ENCODE data around the gene CCDC57. TPM values are rescaled to one million over a fixed set of nuclear protein-coding genes. Genes with fewer than 3 reads are reported as not detected.

The CCDC57 gene
- polyA plus RNA-seq, 1 donor (not counting 4 experiments of a cell fraction or from before 2014, with no cell fraction given), result 19.2 TPM

DNA sequence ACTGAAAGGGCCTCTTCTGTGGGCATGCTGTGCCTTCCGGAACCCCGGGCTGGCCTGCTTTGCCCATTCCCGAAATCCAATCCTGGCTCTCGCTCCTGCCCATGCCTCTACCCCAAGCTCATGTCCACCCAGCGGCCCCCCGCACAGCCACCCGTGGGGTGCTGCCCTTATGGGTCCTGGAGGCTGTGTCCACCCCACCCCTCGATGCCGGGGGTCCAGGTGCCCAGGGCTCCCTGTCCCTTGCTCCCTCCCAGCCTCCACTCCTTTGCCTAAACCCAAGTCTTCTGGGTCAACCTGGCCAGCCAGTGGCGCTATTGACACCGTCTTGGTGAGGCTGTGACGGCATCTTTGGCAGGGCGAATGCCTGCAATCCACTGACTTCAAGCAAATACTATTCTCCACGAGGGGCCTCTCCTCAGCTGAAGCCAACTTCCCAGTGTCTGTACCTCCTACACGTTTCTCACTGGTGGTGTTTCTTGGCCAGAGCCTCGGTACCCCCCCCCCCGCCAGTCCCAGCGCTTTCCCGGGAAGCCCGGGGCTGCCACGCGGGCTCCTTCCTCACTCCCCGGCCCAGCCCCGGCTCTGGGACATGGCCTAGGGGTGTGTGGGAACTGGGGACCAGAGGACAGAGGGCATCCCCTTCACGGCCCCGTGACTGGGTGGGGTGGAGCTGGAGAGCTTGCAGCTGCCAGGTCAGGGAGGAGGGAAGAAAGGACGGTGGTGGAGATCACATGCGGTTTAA, 134.9 kb downstream of the CCDC57 start:
- no peak for DNase-seq (ENCODE audit: low read depth, low spot score)
- peaks cover 30 to 35% of the 10 kb centered on the region in 2 experiments for H3K36me3 ChIP-seq (ENCODE audit: control insufficient read depth in 2 of 2, extremely low read depth in 1 of 2, insufficient read depth in 2 of 2, low read length in 2 of 2)
- FAIRE-seq, result no peak
- H4K20me1 ChIP-seq (ENCODE audit: control insufficient read depth, extremely low read depth, insufficient read depth, low read length), result peaks cover 11% of the 10 kb centered on the region
- TF ChIP-seq, protein P1, sequence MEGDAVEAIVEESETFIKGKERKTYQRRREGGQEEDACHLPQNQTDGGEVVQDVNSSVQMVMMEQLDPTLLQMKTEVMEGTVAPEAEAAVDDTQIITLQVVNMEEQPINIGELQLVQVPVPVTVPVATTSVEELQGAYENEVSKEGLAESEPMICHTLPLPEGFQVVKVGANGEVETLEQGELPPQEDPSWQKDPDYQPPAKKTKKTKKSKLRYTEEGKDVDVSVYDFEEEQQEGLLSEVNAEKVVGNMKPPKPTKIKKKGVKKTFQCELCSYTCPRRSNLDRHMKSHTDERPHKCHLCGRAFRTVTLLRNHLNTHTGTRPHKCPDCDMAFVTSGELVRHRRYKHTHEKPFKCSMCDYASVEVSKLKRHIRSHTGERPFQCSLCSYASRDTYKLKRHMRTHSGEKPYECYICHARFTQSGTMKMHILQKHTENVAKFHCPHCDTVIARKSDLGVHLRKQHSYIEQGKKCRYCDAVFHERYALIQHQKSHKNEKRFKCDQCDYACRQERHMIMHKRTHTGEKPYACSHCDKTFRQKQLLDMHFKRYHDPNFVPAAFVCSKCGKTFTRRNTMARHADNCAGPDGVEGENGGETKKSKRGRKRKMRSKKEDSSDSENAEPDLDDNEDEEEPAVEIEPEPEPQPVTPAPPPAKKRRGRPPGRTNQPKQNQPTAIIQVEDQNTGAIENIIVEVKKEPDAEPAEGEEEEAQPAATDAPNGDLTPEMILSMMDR (optimal IDR thresholded peaks at IDR 0.05 in 1 of 3, IDR thresholded peaks at IDR 0.05 in 1 of 3, conservative IDR thresholded peaks at IDR 0.05 in 1 of 3; ENCODE audit: extremely low read depth in 1 of 3, insufficient read depth in 2 of 3, low read length in 3 of 3), result no peak
- TF ChIP-seq EZH2 (IDR thresholded peaks at IDR 0.05; ENCODE audit: low read length), result no peak
- no peaks in the 10 kb centered on the region for H3K9me3 ChIP-seq (ENCODE audit: control insufficient read depth, low read depth, low read length)
- H3K27me3 ChIP-seq (ENCODE audit: control insufficient read depth, extremely low read depth, insufficient read depth, low read length), result no peaks in the 10 kb centered on the region
- no peak overlapping the region for H3K4me3 ChIP-seq (ENCODE audit: control insufficient read depth in 2 of 3, extremely low read depth in 1 of 3, insufficient read depth in 2 of 3, low read depth in 1 of 3, low read length in 3 of 3)
- H3K4me1 ChIP-seq (ENCODE audit: control insufficient read depth, extremely low read depth, insufficient read depth, low read length), result no peaks in the 10 kb centered on the region
- no peak overlapping the region for H3K27ac ChIP-seq (ENCODE audit: control insufficient read depth, insufficient read depth, low read length)
- no peak overlapping the region for H2AFZ ChIP-seq (ENCODE audit: control insufficient read depth, low read length)
- H3K9me1 ChIP-seq (ENCODE audit: control insufficient read depth, extremely low read depth, insufficient read depth, low read length), result no peaks in the 10 kb centered on the region
- no peaks in the 10 kb centered on the region for H3K79me2 ChIP-seq (ENCODE audit: control insufficient read depth, insufficient read depth, low read length)
- dilution Hi-C loops (cut with MboI; ENCODE audit: extremely low pct_ligation_motif_present, low sequenced_read_pairs), result no loop called here
- no peak overlapping the region for H3K4me2 ChIP-seq (ENCODE audit: control insufficient read depth, extremely low read depth, insufficient read depth, low read depth, low read length)
- no peak overlapping the region for H3K9ac ChIP-seq (ENCODE audit: control insufficient read depth, extremely low read depth, insufficient read depth, low read length)

DNA sequence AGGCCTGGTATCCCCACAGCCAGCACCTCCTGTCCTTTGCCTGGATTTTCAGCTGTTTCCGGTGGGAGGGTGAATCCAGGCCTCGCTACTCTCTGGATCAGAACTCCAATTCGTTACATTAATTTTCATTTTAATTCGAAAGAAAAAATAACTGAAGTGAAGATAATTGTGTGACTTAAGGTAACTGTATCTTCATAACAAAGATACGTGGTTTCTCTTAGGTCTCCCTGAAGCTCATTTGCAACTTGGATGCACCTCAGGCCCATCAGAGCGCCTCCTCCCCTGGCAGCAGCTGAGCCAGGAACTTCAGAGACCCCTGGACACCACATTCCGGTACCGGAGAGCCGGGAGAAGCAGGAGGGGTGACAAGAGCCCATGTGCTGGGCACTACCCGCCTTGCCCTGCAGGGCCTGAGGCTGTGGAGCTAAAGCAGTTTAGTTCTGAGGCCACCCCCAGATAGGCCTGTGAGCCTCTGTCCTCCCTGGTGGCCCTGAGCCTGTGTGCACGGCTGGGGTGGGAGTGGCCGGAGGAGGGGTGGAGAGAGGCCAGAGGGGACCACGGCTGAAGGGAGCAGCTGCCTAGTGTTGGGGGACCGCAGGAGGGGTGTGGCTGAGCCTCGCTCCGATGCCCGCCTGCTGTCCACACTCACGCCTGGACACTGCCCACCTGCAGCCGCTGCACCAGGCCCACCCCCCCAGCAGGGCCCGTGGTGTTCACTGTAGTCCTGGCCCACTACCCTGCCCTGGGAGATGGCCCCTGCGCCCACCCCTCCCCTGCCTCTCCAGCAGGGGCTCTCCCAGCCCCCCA, 135.7 kb downstream of the CCDC57 start:
- Histone ChIP-seq H2AFZ (ENCODE audit: control insufficient read depth, low read length) (no peak overlapping the region), H3K9me1 (ENCODE audit: control insufficient read depth, extremely low read depth, insufficient read depth, low read length) (no peaks in the 10 kb centered on the region), H3K27ac (ENCODE audit: control insufficient read depth, insufficient read depth, low read length) (no peak overlapping the region), H4K20me1 (ENCODE audit: control insufficient read depth, extremely low read depth, insufficient read depth, low read length) (peaks cover 10% of the 10 kb centered on the region), H3K4me2 (ENCODE audit: control insufficient read depth, extremely low read depth, insufficient read depth, low read depth, low read length) (no peak overlapping the region), H3K79me2 (ENCODE audit: control insufficient read depth, insufficient read depth, low read length) (no peaks in the 10 kb centered on the region), H3K4me1 (ENCODE audit: control insufficient read depth, extremely low read depth, insufficient read depth, low read length) (no peaks in the 10 kb centered on the region), H3K9me3 (ENCODE audit: control insufficient read depth, low read depth, low read length) (no peaks in the 10 kb centered on the region), H3K27me3 (ENCODE audit: control insufficient read depth, extremely low read depth, insufficient read depth, low read length) (no peaks in the 10 kb centered on the region), H3K9ac (ENCODE audit: control insufficient read depth, extremely low read depth, insufficient read depth, low read length) (no peak overlapping the region), H3K4me3 (ENCODE audit: control insufficient read depth in 2 of 3, extremely low read depth in 1 of 3, insufficient read depth in 2 of 3, low read depth in 1 of 3, low read length in 3 of 3) (no peak overlapping the region), H3K36me3 (ENCODE audit: control insufficient read depth in 2 of 2, extremely low read depth in 1 of 2, insufficient read depth in 2 of 2, low read length in 2 of 2) (peaks cover 24 to 30% of the 10 kb centered on the region in 2 experiments)
- no peak for FAIRE-seq
- dilution Hi-C loops (cut with MboI; ENCODE audit: extremely low pct_ligation_motif_present, low sequenced_read_pairs), result no loop called here
- no peak for TF ChIP-seq EZH2 (IDR thresholded peaks at IDR 0.05; ENCODE audit: low read length)
- TF ChIP-seq, protein P1 (optimal IDR thresholded peaks at IDR 0.05 in 1 of 3, IDR thresholded peaks at IDR 0.05 in 1 of 3, conservative IDR thresholded peaks at IDR 0.05 in 1 of 3; ENCODE audit: extremely low read depth in 1 of 3, insufficient read depth in 2 of 3, low read length in 3 of 3), result no peak
- no peak for DNase-seq (ENCODE audit: low read depth, low spot score)

All from keratinocyte (primary cell).